CD4-positive, alpha-beta T cell treated with Interleukin-17A for 1 hour (primary cell): ENCODE data around the gene CAMSAP3.

ENCODE experiments used
- DNase-seq: peaks from one replicate; pipeline ENCODE4 v3.0.0-alpha.2; 2020

Gene CAMSAP3

GRCh38 chr19:7657131-7657751 lies 61.6 kb downstream of the CAMSAP3 start:
- DNase-seq, result no peak

GRCh38 chr19:7658219-7658686 lies 62.6 kb downstream of the CAMSAP3 start:
- DNase-seq, result peak; percentile 75

GRCh38 chr19:7661744-7662538 lies 66.3 kb downstream of the CAMSAP3 start:
- DNase-seq, result no peak

GRCh38 chr19:7662657-7663056 lies 67.0 kb downstream of the CAMSAP3 start:
- no peak for DNase-seq

- DNase-seq, result no peak
These were observed 68.0 kb downstream of the CAMSAP3 start for GRCh38 chr19:7663706-7664105.

GRCh38 chr19:7665076-7665475 lies 69.4 kb downstream of the CAMSAP3 start:
- DNase-seq, result no peak
